Hippocampal formation (tissue), 2 donors: ENCODE measurements around the gene XIRP2.

Experiments
- DNase-seq, 2 donors: peaks; one replicate each; lab custom pipeline; 2025; lab: John Stamatoyannopoulos, UW

The XIRP2 gene, protein sequence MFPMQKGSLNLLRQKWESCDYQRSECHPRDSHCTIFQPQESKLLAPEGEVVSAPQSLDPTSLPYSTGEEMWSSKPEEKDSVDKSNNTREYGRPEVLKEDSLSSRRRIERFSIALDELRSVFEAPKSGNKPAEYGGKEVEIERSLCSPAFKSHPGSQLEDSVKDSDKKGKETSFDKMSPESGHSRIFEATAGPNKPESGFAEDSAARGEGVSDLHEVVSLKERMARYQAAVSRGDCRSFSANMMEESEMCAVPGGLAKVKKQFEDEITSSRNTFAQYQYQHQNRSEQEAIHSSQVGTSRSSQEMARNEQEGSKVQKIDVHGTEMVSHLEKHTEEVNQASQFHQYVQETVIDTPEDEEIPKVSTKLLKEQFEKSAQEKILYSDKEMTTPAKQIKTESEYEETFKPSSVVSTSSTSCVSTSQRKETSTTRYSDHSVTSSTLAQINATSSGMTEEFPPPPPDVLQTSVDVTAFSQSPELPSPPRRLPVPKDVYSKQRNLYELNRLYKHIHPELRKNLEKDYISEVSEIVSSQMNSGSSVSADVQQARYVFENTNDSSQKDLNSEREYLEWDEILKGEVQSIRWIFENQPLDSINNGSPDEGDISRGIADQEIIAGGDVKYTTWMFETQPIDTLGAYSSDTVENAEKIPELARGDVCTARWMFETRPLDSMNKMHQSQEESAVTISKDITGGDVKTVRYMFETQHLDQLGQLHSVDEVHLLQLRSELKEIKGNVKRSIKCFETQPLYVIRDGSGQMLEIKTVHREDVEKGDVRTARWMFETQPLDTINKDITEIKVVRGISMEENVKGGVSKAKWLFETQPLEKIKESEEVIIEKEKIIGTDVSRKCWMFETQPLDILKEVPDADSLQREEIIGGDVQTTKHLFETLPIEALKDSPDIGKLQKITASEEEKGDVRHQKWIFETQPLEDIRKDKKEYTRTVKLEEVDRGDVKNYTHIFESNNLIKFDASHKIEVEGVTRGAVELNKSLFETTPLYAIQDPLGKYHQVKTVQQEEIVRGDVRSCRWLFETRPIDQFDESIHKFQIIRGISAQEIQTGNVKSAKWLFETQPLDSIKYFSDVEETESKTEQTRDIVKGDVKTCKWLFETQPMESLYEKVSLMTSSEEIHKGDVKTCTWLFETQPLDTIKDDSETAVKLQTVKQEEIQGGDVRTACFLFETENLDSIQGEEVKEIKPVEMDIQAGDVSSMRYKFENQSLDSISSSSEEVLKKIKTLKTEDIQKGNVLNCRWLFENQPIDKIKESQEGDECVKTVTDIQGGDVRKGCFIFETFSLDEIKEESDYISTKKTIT (N-terminal part only)

GRCh38 chr2:166888180-166888579, at the start of gene XIRP2:
Gene XIRP2 (plus strand): TSS chr2:166888480. CDS start chr2:166903483, 15,003 bp downstream.
- no peak for DNase-seq

- no peak for DNase-seq
Measured at GRCh38 chr2:166841152-166841551, 47.1 kb upstream of the XIRP2 start.

GRCh38 chr2:166841679-166842078, 46.6 kb upstream of the XIRP2 start:
- DNase-seq, result no peak

- DNase-seq, result no peak
Measured at GRCh38 chr2:166844111-166844510, 44.2 kb upstream of the XIRP2 start.

GRCh38 chr2:166862468-166863132, 25.7 kb upstream of the XIRP2 start:
- no peak for DNase-seq

- DNase-seq, result no peak
Measured at GRCh38 chr2:166867874-166868514, 20.3 kb upstream of the XIRP2 start.

DNA sequence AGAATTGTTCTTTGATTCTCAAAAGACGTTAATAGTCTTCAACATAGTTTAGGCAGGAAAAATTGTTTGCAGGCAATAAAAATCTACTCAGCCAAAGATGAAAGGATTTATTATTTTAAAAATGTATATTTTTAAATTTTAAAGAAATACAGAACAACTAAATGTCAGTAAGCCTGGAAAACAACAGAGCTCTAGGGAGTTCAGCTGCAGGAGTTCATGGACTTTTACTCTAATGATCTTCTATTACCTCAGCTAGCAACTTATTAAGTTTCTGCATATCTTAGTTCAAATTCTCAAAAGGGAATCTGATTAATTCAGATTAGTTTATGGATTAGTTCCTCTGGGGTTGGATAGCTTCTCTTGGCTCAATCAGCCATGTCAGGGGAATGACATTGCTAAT, 17.9 kb upstream of the XIRP2 start:
- DNase-seq, result no peak

GRCh38 chr2:166881177-166881576, 7.1 kb upstream of the XIRP2 start:
- DNase-seq, result no peak

DNA sequence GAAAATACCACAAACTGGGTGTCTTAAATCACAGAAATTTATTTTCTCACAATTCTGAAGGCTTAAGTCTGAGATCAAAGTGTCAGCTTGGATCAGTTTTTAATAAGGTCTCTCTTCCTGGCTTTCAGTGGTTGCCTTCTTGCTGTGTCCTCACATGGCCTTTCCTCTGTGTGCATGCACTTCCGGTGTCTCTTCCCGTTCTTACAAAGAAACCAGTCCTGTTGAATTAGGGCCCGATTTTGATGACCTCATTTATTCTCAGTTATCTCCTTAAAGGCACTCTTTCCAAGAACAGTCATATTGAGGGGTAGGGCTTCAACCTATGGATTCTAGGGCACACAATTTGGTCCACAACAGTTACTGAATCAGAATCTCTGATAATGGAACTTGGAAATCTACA, 5.4 kb upstream of the XIRP2 start:
- DNase-seq, result no peak

- no peak for DNase-seq
Measured at GRCh38 chr2:166891727-166892126, 3.4 kb downstream of the XIRP2 start.

DNA sequence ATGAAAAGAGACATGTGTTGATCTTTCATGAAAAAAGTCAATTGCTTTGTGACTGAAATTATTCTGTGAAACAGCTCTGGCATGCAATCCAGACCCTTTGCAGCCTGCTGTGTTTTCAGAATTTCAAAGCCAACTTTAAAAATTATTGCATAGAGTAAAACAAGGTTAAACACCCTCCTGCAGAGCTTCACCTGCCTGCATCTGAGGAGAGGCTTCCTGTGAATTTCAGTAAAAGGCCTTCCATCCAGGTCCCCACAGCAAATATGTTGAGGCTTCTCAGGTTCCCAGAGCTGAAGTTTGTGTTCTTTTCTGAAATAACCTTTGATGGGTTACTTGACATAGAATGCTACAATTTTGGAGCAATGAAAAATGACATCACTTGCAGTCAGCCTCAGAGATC, 4.1 kb downstream of the XIRP2 start:
- no peak for DNase-seq

DNA sequence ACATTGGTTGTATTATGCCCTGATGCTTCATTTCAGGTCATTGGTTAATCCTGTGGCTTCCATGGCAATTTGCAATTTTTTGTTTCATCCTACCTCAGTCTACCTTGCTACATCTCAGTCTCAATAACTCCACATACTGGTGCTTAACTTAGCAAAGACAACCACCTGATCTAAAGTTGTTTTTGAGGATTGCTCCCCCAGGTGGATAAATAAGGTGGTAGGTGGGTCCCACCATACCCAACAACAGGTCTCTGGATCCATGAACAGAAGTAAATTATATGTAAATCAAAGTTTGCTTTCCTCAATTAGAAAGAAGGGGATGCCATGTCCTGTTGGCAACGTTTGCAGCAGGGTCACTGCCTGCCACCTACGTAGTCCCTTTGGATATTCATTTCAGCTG, 7.0 kb downstream of the XIRP2 start:
- DNase-seq, result no peak

GRCh38 chr2:166897666-166898065, 9.4 kb downstream of the XIRP2 start:
- DNase-seq, result no peak

- no peak for DNase-seq
Measured at GRCh38 chr2:166899676-166900075, 11.4 kb downstream of the XIRP2 start.

GRCh38 chr2:166900700-166901099, 12.4 kb downstream of the XIRP2 start:
- DNase-seq, result no peak

DNA sequence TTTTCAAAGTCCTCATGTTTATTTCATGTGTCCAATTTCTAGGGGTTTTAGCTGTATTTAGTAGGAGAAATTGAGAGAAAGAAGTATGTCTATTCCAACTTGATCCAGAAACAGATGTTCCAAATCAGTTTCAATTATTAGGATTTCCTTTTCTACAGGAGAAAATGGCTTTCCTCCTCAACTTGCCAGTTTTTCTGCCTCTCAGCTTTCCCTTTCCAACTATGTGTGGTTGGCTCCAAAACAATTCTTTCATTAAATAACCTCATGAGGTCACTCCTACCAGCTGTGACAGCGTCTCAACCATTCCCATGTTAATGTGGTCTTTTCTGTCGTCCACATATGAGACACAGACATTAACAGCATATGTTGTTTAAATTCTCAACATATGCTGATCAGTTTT, 13.1 kb downstream of the XIRP2 start:
- no peak for DNase-seq

GRCh38 chr2:166916987-166917386, 28.7 kb downstream of the XIRP2 start:
- no peak for DNase-seq

- no peak for DNase-seq
Measured at GRCh38 chr2:166917415-166917814, 29.1 kb downstream of the XIRP2 start.

GRCh38 chr2:166921261-166921896, 33.1 kb downstream of the XIRP2 start:
- no peak for DNase-seq

DNA sequence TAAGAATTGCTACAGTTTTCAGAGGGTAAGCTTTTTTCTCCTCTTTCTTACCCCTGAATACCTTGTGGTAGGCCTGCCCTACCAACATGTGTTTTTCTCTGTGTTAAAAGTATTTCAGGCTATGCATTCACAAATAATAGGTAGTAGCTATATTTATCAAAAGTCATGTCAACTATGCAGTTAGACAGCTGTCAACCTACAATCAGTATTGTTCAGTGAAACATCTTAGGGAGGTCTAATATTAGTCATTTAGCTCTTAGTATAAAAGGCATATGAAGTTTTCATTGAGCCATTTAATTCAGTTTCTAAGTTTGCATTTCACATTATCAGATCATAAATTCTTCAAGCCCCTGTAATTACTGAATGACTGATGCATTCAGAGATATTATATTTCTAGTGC, 36.7 kb downstream of the XIRP2 start:
- no peak for DNase-seq

- DNase-seq, result no peak
Measured at GRCh38 chr2:166926657-166927056, 38.4 kb downstream of the XIRP2 start.
